Measurements from ENCODE around the gene SPDEF. TPM values are rescaled to one million over a fixed set of nuclear protein-coding genes. Genes with fewer than 3 reads are reported as not detected.

The SPDEF gene
- total and polyA plus RNA-seq, 2 of the 13 experiments (the other 11 are each of a cell fraction or from before 2014, with no cell fraction given): not detected

DNA sequence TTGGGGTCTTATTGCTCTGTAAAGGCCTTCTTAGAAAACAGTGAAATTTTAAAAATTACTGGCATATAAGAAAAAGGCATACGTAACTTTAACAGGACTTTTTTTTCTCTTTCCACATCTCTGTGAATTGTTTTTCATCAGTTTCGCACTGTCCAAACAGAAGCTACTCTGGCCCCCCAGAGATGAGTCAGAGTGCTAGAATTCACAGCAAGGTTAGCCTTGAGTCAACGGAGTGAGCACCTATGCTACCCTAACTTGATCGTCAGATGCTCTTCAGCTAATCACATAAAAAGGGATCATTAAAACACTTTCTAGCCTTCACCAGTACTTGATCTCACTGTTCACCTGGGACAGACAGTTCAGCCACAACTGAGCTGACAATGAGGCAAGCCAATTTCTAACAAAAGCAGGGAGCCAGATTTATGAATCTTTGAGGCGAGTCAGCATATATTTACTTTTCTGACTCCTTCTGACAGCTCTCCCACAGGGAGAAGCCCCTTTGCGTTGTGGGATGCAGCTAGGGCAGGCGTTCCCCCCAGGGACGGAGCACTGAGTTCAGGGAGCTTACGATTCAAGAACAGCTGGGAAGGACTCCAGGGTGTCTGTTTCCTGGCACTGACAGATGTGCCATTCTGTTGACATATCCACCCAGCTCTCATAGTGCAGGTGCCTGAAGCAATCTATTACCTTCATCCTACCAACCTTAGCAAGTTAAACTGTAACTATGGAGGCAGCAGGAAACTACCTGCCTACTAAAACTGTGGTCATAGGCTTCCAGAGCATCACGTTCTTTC is 46.4 kb upstream of the SPDEF start (continued):
- TF ChIP-seq, protein P1, sequence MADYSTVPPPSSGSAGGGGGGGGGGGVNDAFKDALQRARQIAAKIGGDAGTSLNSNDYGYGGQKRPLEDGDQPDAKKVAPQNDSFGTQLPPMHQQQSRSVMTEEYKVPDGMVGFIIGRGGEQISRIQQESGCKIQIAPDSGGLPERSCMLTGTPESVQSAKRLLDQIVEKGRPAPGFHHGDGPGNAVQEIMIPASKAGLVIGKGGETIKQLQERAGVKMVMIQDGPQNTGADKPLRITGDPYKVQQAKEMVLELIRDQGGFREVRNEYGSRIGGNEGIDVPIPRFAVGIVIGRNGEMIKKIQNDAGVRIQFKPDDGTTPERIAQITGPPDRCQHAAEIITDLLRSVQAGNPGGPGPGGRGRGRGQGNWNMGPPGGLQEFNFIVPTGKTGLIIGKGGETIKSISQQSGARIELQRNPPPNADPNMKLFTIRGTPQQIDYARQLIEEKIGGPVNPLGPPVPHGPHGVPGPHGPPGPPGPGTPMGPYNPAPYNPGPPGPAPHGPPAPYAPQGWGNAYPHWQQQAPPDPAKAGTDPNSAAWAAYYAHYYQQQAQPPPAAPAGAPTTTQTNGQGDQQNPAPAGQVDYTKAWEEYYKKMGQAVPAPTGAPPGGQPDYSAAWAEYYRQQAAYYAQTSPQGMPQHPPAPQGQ (CRISPR knock-in tag; IDR thresholded peaks at IDR 0.05; ENCODE audit: borderline replicate concordance): no peak
- TF ChIP-seq ZNF292 (CRISPR knock-in tag; IDR thresholded peaks at IDR 0.05; ENCODE audit: borderline replicate concordance, low read depth): no peak
- 0 out of 2 replicates have a peak, but pooled peaks have one; percentile 17 for TF ChIP-seq MYNN (CRISPR knock-in tag; IDR thresholded peaks at IDR 0.05; ENCODE audit: low read depth)
- peak; percentile 12; the same call in 1 of the 2 replicates for TF ChIP-seq HMG20A (CRISPR knock-in tag; IDR thresholded peaks at IDR 0.05; ENCODE audit: borderline replicate concordance)
- TF ChIP-seq HIVEP1 (CRISPR knock-in tag; IDR thresholded peaks at IDR 0.05): 0 out of 2 replicates have a peak, but pooled peaks have one; percentile 32
- TF ChIP-seq, protein P2, sequence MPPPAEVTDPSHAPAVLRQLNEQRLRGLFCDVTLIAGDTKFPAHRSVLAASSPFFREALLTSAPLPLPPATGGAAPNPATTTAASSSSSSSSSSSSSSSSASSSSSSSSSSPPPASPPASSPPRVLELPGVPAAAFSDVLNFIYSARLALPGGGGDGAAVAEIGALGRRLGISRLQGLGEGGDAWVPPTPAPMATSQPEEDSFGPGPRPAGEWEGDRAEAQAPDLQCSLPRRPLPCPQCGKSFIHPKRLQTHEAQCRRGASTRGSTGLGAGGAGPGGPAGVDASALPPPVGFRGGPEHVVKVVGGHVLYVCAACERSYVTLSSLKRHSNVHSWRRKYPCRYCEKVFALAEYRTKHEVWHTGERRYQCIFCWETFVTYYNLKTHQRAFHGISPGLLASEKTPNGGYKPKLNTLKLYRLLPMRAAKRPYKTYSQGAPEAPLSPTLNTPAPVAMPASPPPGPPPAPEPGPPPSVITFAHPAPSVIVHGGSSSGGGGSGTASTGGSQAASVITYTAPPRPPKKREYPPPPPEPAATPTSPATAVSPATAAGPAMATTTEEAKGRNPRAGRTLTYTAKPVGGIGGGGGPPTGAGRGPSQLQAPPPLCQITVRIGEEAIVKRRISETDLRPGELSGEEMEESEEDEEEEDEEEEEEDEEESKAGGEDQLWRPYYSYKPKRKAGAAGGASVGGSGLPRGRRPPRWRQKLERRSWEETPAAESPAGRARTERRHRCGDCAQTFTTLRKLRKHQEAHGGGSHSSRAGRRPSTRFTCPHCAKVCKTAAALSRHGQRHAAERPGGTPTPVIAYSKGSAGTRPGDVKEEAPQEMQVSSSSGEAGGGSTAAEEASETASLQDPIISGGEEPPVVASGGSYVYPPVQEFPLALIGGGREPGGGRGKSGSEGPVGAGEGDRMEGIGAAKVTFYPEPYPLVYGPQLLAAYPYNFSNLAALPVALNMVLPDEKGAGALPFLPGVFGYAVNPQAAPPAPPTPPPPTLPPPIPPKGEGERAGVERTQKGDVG (CRISPR knock-in tag; IDR thresholded peaks at IDR 0.05; ENCODE audit: borderline replicate concordance): no peak
- peak; percentile 71 for TF ChIP-seq MEIS1 (CRISPR knock-in tag; IDR thresholded peaks at IDR 0.05; ENCODE audit: borderline replicate concordance)
- TF ChIP-seq SOX6 (IDR thresholded peaks at IDR 0.05): no peak
- TF ChIP-seq SOX6 (CRISPR knock-in tag; IDR thresholded peaks at IDR 0.05): peak; percentile 53; the same call in 1 of the 2 replicates
- TF ChIP-seq, protein P3, sequence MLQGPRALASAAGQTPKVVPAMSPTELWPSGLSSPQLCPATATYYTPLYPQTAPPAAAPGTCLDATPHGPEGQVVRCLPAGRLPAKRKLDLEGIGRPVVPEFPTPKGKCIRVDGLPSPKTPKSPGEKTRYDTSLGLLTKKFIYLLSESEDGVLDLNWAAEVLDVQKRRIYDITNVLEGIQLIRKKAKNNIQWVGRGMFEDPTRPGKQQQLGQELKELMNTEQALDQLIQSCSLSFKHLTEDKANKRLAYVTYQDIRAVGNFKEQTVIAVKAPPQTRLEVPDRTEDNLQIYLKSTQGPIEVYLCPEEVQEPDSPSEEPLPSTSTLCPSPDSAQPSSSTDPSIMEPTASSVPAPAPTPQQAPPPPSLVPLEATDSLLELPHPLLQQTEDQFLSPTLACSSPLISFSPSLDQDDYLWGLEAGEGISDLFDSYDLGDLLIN (CRISPR knock-in tag; IDR thresholded peaks at IDR 0.05; ENCODE audit: borderline replicate concordance): no peak
- TF ChIP-seq, protein P4, sequence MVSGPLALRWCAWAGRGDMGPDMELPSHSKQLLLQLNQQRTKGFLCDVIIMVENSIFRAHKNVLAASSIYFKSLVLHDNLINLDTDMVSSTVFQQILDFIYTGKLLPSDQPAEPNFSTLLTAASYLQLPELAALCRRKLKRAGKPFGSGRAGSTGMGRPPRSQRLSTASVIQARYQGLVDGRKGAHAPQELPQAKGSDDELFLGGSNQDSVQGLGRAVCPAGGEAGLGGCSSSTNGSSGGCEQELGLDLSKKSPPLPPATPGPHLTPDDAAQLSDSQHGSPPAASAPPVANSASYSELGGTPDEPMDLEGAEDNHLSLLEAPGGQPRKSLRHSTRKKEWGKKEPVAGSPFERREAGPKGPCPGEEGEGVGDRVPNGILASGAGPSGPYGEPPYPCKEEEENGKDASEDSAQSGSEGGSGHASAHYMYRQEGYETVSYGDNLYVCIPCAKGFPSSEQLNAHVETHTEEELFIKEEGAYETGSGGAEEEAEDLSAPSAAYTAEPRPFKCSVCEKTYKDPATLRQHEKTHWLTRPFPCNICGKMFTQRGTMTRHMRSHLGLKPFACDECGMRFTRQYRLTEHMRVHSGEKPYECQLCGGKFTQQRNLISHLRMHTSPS (CRISPR knock-in tag; IDR thresholded peaks at IDR 0.05; ENCODE audit: low read depth): 0 out of 2 replicates have a peak, but pooled peaks have one; percentile 43
- TF ChIP-seq, protein P5, sequence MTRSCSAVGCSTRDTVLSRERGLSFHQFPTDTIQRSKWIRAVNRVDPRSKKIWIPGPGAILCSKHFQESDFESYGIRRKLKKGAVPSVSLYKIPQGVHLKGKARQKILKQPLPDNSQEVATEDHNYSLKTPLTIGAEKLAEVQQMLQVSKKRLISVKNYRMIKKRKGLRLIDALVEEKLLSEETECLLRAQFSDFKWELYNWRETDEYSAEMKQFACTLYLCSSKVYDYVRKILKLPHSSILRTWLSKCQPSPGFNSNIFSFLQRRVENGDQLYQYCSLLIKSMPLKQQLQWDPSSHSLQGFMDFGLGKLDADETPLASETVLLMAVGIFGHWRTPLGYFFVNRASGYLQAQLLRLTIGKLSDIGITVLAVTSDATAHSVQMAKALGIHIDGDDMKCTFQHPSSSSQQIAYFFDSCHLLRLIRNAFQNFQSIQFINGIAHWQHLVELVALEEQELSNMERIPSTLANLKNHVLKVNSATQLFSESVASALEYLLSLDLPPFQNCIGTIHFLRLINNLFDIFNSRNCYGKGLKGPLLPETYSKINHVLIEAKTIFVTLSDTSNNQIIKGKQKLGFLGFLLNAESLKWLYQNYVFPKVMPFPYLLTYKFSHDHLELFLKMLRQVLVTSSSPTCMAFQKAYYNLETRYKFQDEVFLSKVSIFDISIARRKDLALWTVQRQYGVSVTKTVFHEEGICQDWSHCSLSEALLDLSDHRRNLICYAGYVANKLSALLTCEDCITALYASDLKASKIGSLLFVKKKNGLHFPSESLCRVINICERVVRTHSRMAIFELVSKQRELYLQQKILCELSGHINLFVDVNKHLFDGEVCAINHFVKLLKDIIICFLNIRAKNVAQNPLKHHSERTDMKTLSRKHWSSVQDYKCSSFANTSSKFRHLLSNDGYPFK (CRISPR knock-in tag; IDR thresholded peaks at IDR 0.05; ENCODE audit: borderline replicate concordance): 0 out of 2 replicates have a peak, but pooled peaks have one; percentile 31
- TF ChIP-seq, protein P6, sequence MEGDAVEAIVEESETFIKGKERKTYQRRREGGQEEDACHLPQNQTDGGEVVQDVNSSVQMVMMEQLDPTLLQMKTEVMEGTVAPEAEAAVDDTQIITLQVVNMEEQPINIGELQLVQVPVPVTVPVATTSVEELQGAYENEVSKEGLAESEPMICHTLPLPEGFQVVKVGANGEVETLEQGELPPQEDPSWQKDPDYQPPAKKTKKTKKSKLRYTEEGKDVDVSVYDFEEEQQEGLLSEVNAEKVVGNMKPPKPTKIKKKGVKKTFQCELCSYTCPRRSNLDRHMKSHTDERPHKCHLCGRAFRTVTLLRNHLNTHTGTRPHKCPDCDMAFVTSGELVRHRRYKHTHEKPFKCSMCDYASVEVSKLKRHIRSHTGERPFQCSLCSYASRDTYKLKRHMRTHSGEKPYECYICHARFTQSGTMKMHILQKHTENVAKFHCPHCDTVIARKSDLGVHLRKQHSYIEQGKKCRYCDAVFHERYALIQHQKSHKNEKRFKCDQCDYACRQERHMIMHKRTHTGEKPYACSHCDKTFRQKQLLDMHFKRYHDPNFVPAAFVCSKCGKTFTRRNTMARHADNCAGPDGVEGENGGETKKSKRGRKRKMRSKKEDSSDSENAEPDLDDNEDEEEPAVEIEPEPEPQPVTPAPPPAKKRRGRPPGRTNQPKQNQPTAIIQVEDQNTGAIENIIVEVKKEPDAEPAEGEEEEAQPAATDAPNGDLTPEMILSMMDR (CRISPR knock-in tag; IDR thresholded peaks at IDR 0.05): 0 out of 2 replicates have a peak, but pooled peaks have one; percentile 2

All from HepG2 (cell line).